HEK293T (cell line): Measurements from ENCODE around the gene ZFHX2.

Experiments
- CTCF ChIA-PET: fragments of 350-600 bp; formaldehyde crosslinking; extraction: SDS; loops from one replicate; lab custom pipeline; 2021; ENCODE audit warnings: antibody characterized with exemption, inconsistent platforms; lab: Yijun Ruan, JAX
- POLR2A ChIA-PET: fragments of 350-600 bp; formaldehyde crosslinking; extraction: SDS; loops from one replicate; lab custom pipeline; 2020; ENCODE audit warnings: antibody characterized with exemption, inconsistent platforms; lab: Yijun Ruan, JAX
- DNase-seq: peaks from one replicate; pipeline ENCODE4 v3.0.0; 2012; ENCODE audit warnings: mixed read lengths; ENCODE audit errors: extremely low spot score
- ARNT ChIP-seq: fragments of 450-650 bp; IDR thresholded peaks from 2 replicates; pipeline ENCODE4 v1.6.1; 2017; ENCODE audit warnings: mild to moderate bottlenecking
- BHLHE40 ChIP-seq: fragments of 450-650 bp; IDR thresholded peaks from 2 replicates; pipeline ENCODE4 v1.6.1; 2016; ENCODE audit warnings: mild to moderate bottlenecking, moderate library complexity, borderline replicate concordance
- CTBP1 ChIP-seq: fragments of 450-650 bp; IDR thresholded peaks from 2 replicates; pipeline ENCODE4 v1.6.1; 2016; ENCODE audit warnings: borderline replicate concordance
- ELF4 ChIP-seq: fragments of 450-650 bp; IDR thresholded peaks from 2 replicates; pipeline ENCODE4 v1.6.1; 2017; ENCODE audit warnings: antibody characterized with exemption
- FOXA1 ChIP-seq: fragments of 450-650 bp; IDR thresholded peaks from 2 replicates; pipeline ENCODE4 v1.6.1; 2016; ENCODE audit warnings: mild to moderate bottlenecking
- FOXK2 ChIP-seq: fragments of 450-650 bp; IDR thresholded peaks from 2 replicates; pipeline ENCODE4 v1.6.1; 2016; ENCODE audit warnings: mild to moderate bottlenecking
- FOXM1 ChIP-seq: fragments of 450-650 bp; IDR thresholded peaks from 2 replicates; pipeline ENCODE4 v1.6.1; 2017; ENCODE audit warnings: mild to moderate bottlenecking, borderline replicate concordance
- HDGF ChIP-seq: fragments of 450-650 bp; IDR thresholded peaks from 2 replicates; pipeline ENCODE4 v1.6.1; 2017; ENCODE audit warnings: antibody characterized with exemption, borderline replicate concordance
- L3MBTL2 ChIP-seq: fragments of 450-650 bp; conservative IDR thresholded peaks from 2 replicates; pipeline ENCODE4 v1.6.1; 2016; ENCODE audit warnings: mild to moderate bottlenecking
- LEF1 ChIP-seq: fragments of 450-650 bp; IDR thresholded peaks from 2 replicates; pipeline ENCODE4 v1.6.1; 2017; ENCODE audit warnings: mild to moderate bottlenecking, borderline replicate concordance
- NFRKB ChIP-seq: fragments of 450-650 bp; IDR thresholded peaks from 2 replicates; pipeline ENCODE4 v1.6.1; 2016; ENCODE audit warnings: mild to moderate bottlenecking, moderate library complexity
- PKNOX1 ChIP-seq: fragments of 450-650 bp; IDR thresholded peaks from 2 replicates; pipeline ENCODE4 v1.6.1; 2016
- SP1 ChIP-seq: fragments of 450-650 bp; IDR thresholded peaks from 2 replicates; pipeline ENCODE4 v1.6.1; 2017
- SUZ12 ChIP-seq: fragments of 450-650 bp; IDR thresholded peaks from 2 replicates; pipeline ENCODE4 v1.6.1; 2016; ENCODE audit warnings: mild to moderate bottlenecking
- TARDBP ChIP-seq: fragments of 450-650 bp; IDR thresholded peaks from 2 replicates; pipeline ENCODE4 v1.6.1; 2016
- ZNF384 ChIP-seq: fragments of 450-650 bp; IDR thresholded peaks from 2 replicates; pipeline ENCODE4 v1.6.1; 2016

ZFHX2 gene

GRCh38 chr14:23482823-23483148 lies 68.8 kb downstream of the ZFHX2 start:
- TF ChIP-seq L3MBTL2 (no peak), ZNF384 (no peak), HDGF (no peak), LEF1 (no peak), FOXK2 (no peak), CTBP1 (no peak), FOXA1 (no peak), ARNT (no peak), SP1 (no peak), BHLHE40 (no peak), FOXM1 (no peak), PKNOX1 (no peak), TARDBP (no peak), ELF4 (no peak), NFRKB (no peak)
- no peak for DNase-seq
- ChIA-PET POLR2A (interaction anchor here (1.0 to 2.2 kb wide), 2 partner anchors 13 to 78 kb away, joined by 3 to 11 read pairs; partner anchors contain the start of gene NGDN), CTCF (interaction anchor here (0.6 to 2.3 kb wide), 3 partner anchors 13 to 77 kb away, joined by 4 to 9 read pairs (median 5); no protein-coding TSS in a partner anchor)

GRCh38 chr14:23481979-23482822 lies 69.4 kb downstream of the ZFHX2 start:
- TF ChIP-seq ELF4 (no peak), SP1 (no peak), PKNOX1 (no peak), LEF1 (no peak), L3MBTL2 (no peak), TARDBP (no peak), SUZ12 (no peak), ZNF384 (no peak), FOXK2 (no peak), FOXM1 (no peak), NFRKB (no peak)
- ChIA-PET POLR2A (interaction anchor here (1.0 to 2.2 kb wide), 2 partner anchors 13 to 78 kb away, joined by 3 to 11 read pairs; partner anchors contain the start of gene NGDN), CTCF (interaction anchor here (0.6 to 2.3 kb wide), 3 partner anchors 14 to 77 kb away, joined by 4 to 9 read pairs (median 5); no protein-coding TSS in a partner anchor)
- no peak for DNase-seq

GRCh38 chr14:23481362-23481970 lies 70.1 kb downstream of the ZFHX2 start:
- ChIA-PET POLR2A (interaction anchor here (2.2 kb wide), 1 partner anchor 79 kb away, joined by 11 read pairs; no protein-coding TSS in a partner anchor), CTCF (interaction anchor here (2.3 kb wide), 1 partner anchor 78 kb away, joined by 9 read pairs; no protein-coding TSS in a partner anchor)
- no peak for DNase-seq
- TF ChIP-seq SP1 (no peak), BHLHE40 (no peak), SUZ12 (no peak), FOXK2 (no peak), L3MBTL2 (no peak), CTBP1 (no peak), LEF1 (no peak), HDGF (no peak), FOXA1 (no peak), ELF4 (no peak), NFRKB (no peak), FOXM1 (no peak), ZNF384 (no peak), PKNOX1 (no peak), TARDBP (no peak), ARNT (no peak)

GRCh38 chr14:23478109-23478759 lies 73.3 kb downstream of the ZFHX2 start:
- CTCF ChIA-PET, result interaction anchor here (0.6 to 5.6 kb wide), 17 partner anchors 8 to 1130 kb away, joined by 3 to 53 read pairs (median 3); partner anchors contain the start of gene AP1G2
- DNase-seq, result peak; percentile 47
- POLR2A ChIA-PET, result interaction anchor here (0.5 to 1.5 kb wide), 6 partner anchors 10 to 88 kb away, joined by 3 to 11 read pairs (median 4); no protein-coding TSS in a partner anchor
- no peak for TF ChIP-seq FOXM1
- no peak for TF ChIP-seq ELF4
- TF ChIP-seq FOXK2, result no peak
- TF ChIP-seq ARNT, result no peak
- TF ChIP-seq CTBP1, result no peak
- no peak for TF ChIP-seq BHLHE40
- TF ChIP-seq FOXA1, result no peak
- TF ChIP-seq PKNOX1, result no peak
- no peak for TF ChIP-seq SUZ12
- no peak for TF ChIP-seq SP1
